ENCODE data around the gene VPS8.

DNA sequence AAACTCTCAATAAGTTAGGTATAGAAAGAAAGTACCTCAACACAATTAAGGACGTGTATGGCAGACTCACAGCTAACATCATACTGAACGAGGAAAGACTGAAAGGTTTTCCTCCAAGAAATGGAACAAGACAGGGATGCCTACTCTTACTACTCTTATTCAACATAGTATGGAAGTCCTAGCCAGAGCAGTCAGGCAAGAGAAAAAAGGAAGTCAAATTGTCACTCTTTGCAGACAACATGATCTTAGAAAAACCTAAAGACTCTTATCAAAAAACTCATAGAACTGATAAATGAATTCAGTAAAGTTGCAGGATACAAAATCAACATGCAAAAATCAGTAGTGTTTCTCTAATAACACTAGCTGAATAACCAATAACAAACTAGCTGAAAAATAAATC is 244.9 kb downstream of the VPS8 start:
- TF ChIP-seq EZH2 (IDR thresholded peaks at IDR 0.05; ENCODE audit: low read length, missing control alignments) = no peak
- TF ChIP-seq, protein P1, sequence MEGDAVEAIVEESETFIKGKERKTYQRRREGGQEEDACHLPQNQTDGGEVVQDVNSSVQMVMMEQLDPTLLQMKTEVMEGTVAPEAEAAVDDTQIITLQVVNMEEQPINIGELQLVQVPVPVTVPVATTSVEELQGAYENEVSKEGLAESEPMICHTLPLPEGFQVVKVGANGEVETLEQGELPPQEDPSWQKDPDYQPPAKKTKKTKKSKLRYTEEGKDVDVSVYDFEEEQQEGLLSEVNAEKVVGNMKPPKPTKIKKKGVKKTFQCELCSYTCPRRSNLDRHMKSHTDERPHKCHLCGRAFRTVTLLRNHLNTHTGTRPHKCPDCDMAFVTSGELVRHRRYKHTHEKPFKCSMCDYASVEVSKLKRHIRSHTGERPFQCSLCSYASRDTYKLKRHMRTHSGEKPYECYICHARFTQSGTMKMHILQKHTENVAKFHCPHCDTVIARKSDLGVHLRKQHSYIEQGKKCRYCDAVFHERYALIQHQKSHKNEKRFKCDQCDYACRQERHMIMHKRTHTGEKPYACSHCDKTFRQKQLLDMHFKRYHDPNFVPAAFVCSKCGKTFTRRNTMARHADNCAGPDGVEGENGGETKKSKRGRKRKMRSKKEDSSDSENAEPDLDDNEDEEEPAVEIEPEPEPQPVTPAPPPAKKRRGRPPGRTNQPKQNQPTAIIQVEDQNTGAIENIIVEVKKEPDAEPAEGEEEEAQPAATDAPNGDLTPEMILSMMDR (conservative IDR thresholded peaks at IDR 0.05 in 1 of 2, IDR thresholded peaks at IDR 0.05 in 1 of 2; ENCODE audit: low read depth in 1 of 2, low read length in 2 of 2) = no peak
